Ovary (tissue), 9 donors: Measurements from ENCODE around the gene PCDH8. TPM values are rescaled to one million over a fixed set of nuclear protein-coding genes. Genes with fewer than 3 reads are reported as not detected.

ENCODE experiments used
- DNase-seq, 5 donors: peaks; one replicate each; pipeline ENCODE4 v3.0.0-alpha.2; 2019 to 2020
- H3K27ac ChIP-seq, 2 donors: fragments of 200-600 bp; one replicate each; pipeline versions ENCODE4 v1.5.1 to v1.8.0; 2019 to 2022
- H3K27me3 ChIP-seq: fragments of 200-600 bp; one replicate; pipeline ENCODE4 v1.8.0; 2022
- H3K36me3 ChIP-seq: fragments of 200-600 bp; sonication (generic); one replicate; pipeline ENCODE4 v1.5.1; 2019
- H3K4me1 ChIP-seq: one replicate; pipeline ENCODE4 v1.8.1; 2013; ENCODE audit warnings: mild to moderate bottlenecking, moderate library complexity; ENCODE audit not compliant: insufficient read depth
- H3K4me3 ChIP-seq: fragments of 200-600 bp; sonication (generic); one replicate; pipeline ENCODE4 v1.5.1; 2017
- H3K9me3 ChIP-seq, 2 donors: fragments of 200-600 bp in 1 of 2; sonication (generic) in 1 of 2; one replicate each; pipeline versions ENCODE4 v1.5.1 to v1.8.1; 2013 to 2019; ENCODE audit warnings: mild to moderate bottlenecking in 1 of 2, moderate library complexity in 1 of 2
- CTCF ChIP-seq, 3 donors: fragments of 450-650 bp in 2 of 3; fragments of 200-600 bp in 1 of 3; IDR thresholded peaks; one replicate each; pipeline versions ENCODE4 v1.5.1 to v1.8.0; 2016 to 2022; ENCODE audit warnings: antibody characterized with exemption in 3 of 3, mild to moderate bottlenecking in 1 of 3
- EP300 ChIP-seq: sonication (generic); formaldehyde crosslinking; IDR thresholded peaks from one replicate; pipeline ENCODE4 v1.6.1; 2017; ENCODE audit warnings: antibody characterized with exemption
- POLR2A ChIP-seq: fragments of 450-650 bp; IDR thresholded peaks from one replicate; pipeline ENCODE4 v1.6.1; 2017; ENCODE audit warnings: antibody characterized with exemption, mild to moderate bottlenecking, moderate library complexity
- WGBS, 3 donors: extraction: QIAGEN DNeasy Blood & Tissue Kit in 1 of 3; methylation state at CpG; one replicate each; pipeline versions ENCODE4 v1.1.5 to v1.1.7; 2013 to 2017; 5-methylcytosine and 5-hydroxymethylcytosine counted together
- intact Hi-C, 4 donors: fragments of 100-400 bp; cut with DNase I; formaldehyde crosslinking; loops; one replicate each; pipeline versions ENCODE4 v1.11.0 to v1.15.1; 2022 to 2023
- polyA plus RNA-seq, 2 donors: library from polyadenylated mRNA; stranded (reverse); fragments of 200-250 nt in 1 of 2; fragments of 350-450 nt in 1 of 2; fragmentation: Illumina TruSeq in 1 of 2; extraction: RNeasy Lipid Tissue Mini Kit (QIAGEN cat#74804) in 1 of 2; gene quantifications; one replicate each; pipeline ENCODE4 v1.2.3, GENCODE V29; 2013 to 2014
- total RNA-seq, 7 donors: library from RNA; depleted of rRNA in 2 of 7; stranded (reverse); fragments of >200 nt in 2 of 7; fragmentation: NEBNext Ultra II Directional in 3 of 7; extraction: Animal tissue kit (Norgen Biotek cat#: 25700) in 3 of 7; gene quantifications; one replicate each; pipeline versions ENCODE4 v1.1.0 to v1.2.4, GENCODE V29; 2016 to 2023
- donor health status: DM: no; HTN: no; CAD: no; lungs with moderate emphysema.
- donor health status: DM: no; HTN: no; CAD: no.
- donor health status: Bipolar disorder and iron deficiency.
- donor health status: DM: yes; HTN: yes; CAD: no.
- donor health status: DM: no; HTN: no; CAD: no.
- donor health status: DM: yes; HTN: yes; CAD: no.

PCDH8 gene
- total and polyA plus RNA-seq, 9 donors = 0.06 TPM; not detected in 8

- Histone ChIP-seq H3K27ac (no peak overlapping the region), H3K9me3 (no peaks in the 10 kb centered on the region), H3K4me1 (no peaks in the 10 kb centered on the region), H3K4me3 (no peak overlapping the region), H3K27me3 (no peaks in the 10 kb centered on the region), H3K36me3 (no peaks in the 10 kb centered on the region)
- 92 to 96% (median 92%) methylated on average over 24 to 26 of the region's 26 CpGs for WGBS, 3 donors
- intact Hi-C loops = no loop called here
- TF ChIP-seq POLR2A = no peak
- no peak for TF ChIP-seq EP300
- TF ChIP-seq CTCF (IDR thresholded peaks at IDR 0.05) = no peak
- no peak for DNase-seq
These were observed 33.1 kb downstream of the PCDH8 start for GRCh38 chr13:52815330-52815729.

DNA sequence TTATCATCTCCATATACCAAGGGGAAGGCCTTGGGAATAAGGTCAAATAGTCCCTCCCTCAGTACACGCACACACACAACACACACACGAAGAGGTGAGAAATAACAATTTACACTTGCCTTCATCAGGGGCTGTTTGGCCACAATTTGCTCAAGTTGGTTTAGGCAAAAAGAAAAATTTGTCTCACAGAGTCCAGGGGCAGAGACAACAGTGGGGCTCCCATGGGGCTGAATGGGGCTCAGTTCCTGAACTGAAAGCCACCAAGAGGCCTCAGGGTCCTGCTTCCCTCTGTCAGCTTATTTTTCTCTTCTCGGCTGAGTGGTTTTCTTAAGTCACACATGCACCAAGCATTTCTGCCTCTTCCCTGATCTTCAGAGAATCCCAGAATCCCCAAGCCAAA lies 35.5 kb downstream of the PCDH8 start:
- 53 to 84% (median 74%) methylated on average over 3 of the region's 3 CpGs for WGBS, 3 donors
- intact Hi-C loops = no loop called here
- no peaks in the 10 kb centered on the region for H3K4me1 ChIP-seq

DNA sequence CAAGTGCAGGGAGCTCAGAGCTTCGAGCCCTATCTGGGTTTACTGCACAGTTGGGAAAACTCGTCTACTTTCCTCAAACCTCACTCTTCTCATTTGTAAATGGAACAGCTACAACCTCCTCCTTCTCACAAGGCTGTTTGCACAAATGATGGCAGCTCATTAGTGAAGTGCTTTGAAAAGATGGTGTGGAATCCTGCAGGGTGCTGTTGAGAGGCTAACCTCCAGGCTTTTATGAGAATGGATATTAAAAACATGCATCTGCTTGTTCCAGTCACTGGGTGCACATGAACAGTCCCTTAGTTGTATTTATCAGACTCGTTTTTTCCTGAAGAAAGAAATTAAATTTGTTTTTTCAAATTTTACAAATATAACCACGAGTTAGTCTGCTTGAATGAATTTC lies 36.6 kb downstream of the PCDH8 start:
- 38 to 49% (median 42%) methylated on average over 4 of the region's 4 CpGs for WGBS, 3 donors
- H3K4me3 ChIP-seq = no peak overlapping the region
- intact Hi-C loops = no loop called here
- no peaks in the 10 kb centered on the region for H3K9me3 ChIP-seq
- no peaks in the 10 kb centered on the region for H3K27me3 ChIP-seq
- no peak for DNase-seq
- H3K36me3 ChIP-seq = no peaks in the 10 kb centered on the region
- TF ChIP-seq CTCF (IDR thresholded peaks at IDR 0.05) (no peak), POLR2A (no peak), EP300 (no peak)
- H3K27ac ChIP-seq = no peak overlapping the region
- no peaks in the 10 kb centered on the region for H3K4me1 ChIP-seq

More for the DNA sequence above, 35.5 kb downstream of the PCDH8 start:
- Histone ChIP-seq H3K4me3 (no peak overlapping the region), H3K36me3 (no peaks in the 10 kb centered on the region), H3K27me3 (no peaks in the 10 kb centered on the region), H3K9me3 (no peaks in the 10 kb centered on the region), H3K27ac (no peak overlapping the region)
- DNase-seq = no peak
- TF ChIP-seq CTCF (IDR thresholded peaks at IDR 0.05) (no peak), POLR2A (no peak), EP300 (no peak)

GRCh38 chr13:52810526-52810925 lies 37.9 kb downstream of the PCDH8 start:
- Histone ChIP-seq H3K4me1 (no peaks in the 10 kb centered on the region), H3K27me3 (no peaks in the 10 kb centered on the region), H3K4me3 (no peak overlapping the region), H3K36me3 (no peaks in the 10 kb centered on the region), H3K9me3 (no peaks in the 10 kb centered on the region), H3K27ac (no peak overlapping the region)
- DNase-seq = no peak
- WGBS, 3 donors = 73 to 80% (median 74%) methylated on average over 3 of the region's 3 CpGs
- TF ChIP-seq EP300 (no peak), POLR2A (no peak)
- intact Hi-C loops = no loop called here

- WGBS, 3 donors = 85 to 91% (median 90%) methylated on average over 5 of the region's 5 CpGs
- no peaks in the 10 kb centered on the region for H3K9me3 ChIP-seq
- TF ChIP-seq POLR2A = no peak
- no peak for TF ChIP-seq CTCF (IDR thresholded peaks at IDR 0.05)
- TF ChIP-seq EP300 = no peak
- intact Hi-C loops = no loop called here
- H3K4me3 ChIP-seq = no peak overlapping the region
- no peaks in the 10 kb centered on the region for H3K27me3 ChIP-seq
- H3K36me3 ChIP-seq = no peaks in the 10 kb centered on the region
- no peak overlapping the region for H3K27ac ChIP-seq
- DNase-seq = no peak
- H3K4me1 ChIP-seq = no peaks in the 10 kb centered on the region
These were observed 38.4 kb downstream of the PCDH8 start for GRCh38 chr13:52810011-52810410.
